Left lung (tissue), 10 donors: Measurements from ENCODE around the gene NQO2. TPM values are rescaled to one million over a fixed set of nuclear protein-coding genes. Genes with fewer than 3 reads are reported as not detected.

Experiments
- ATAC-seq: fragments of 200-7000 bp; cut with Tn5 transposase; one replicate; pipeline ENCODE4 v1.9.1; 2020; ENCODE audit warnings: moderate library complexity
- DNase-seq, 4 donors: peaks; one replicate each; pipeline ENCODE4 v3.0.0-alpha.2; 2013 to 2020
- H3K27ac ChIP-seq, 2 donors: fragments of 200-600 bp; sonication (generic) in 1 of 2; one replicate each; pipeline versions ENCODE4 v1.5.0 to v1.8.0; 2020 to 2021
- H3K27me3 ChIP-seq, 2 donors: fragments of 200-600 bp; sonication (generic) in 1 of 2; one replicate each; pipeline versions ENCODE4 v1.5.0 to v1.8.0; 2020 to 2021
- H3K36me3 ChIP-seq, 2 donors: fragments of 200-600 bp; sonication (generic) in 1 of 2; one replicate each; pipeline versions ENCODE4 v1.5.0 to v1.8.0; 2020 to 2021
- H3K4me1 ChIP-seq, 2 donors: fragments of 200-600 bp; one replicate each; pipeline ENCODE4 v1.8.0; 2021
- H3K4me3 ChIP-seq, 2 donors: fragments of 200-600 bp; sonication (generic) in 1 of 2; one replicate each; pipeline versions ENCODE4 v1.5.0 to v1.8.0; 2020 to 2021; ENCODE audit warnings: mild to moderate bottlenecking in 1 of 2
- H3K9me3 ChIP-seq, 2 donors: fragments of 200-600 bp; sonication (generic) in 1 of 2; one replicate each; pipeline versions ENCODE4 v1.5.0 to v1.8.0; 2020 to 2021
- intact Hi-C, 2 donors: fragments of 100-400 bp; cut with DNase I; formaldehyde crosslinking; loops; one replicate each; pipeline versions ENCODE4 v1.11.2 to v1.14.2; 2022
- polyA plus RNA-seq, 6 donors: library from polyadenylated mRNA; unstranded; fragments of 120-200 nt; gene quantifications; one replicate each; pipeline ENCODE4 v1.2.1, GENCODE V29; 2013; ENCODE audit not compliant: insufficient read length in 6 of 6
- total RNA-seq, 2 donors: library from RNA; stranded (reverse); fragmentation: NEBNext Ultra II Directional; extraction: Animal tissue kit (Norgen Biotek cat#: 25700); gene quantifications; one replicate each; pipeline ENCODE4 v1.2.1, GENCODE V29; 2021
- TF ChIP-seq, protein P1 (sequence below), 2 donors: fragments of 200-600 bp; sonication (generic) in 1 of 2; IDR thresholded peaks; one replicate each; pipeline versions ENCODE4 v1.5.0 to v1.8.0; 2021; ENCODE audit warnings: antibody characterized with exemption in 2 of 2
- donor health status: DM: no; HTN: yes; CAD: no.
- donor health status: DM: no; HTN: no; CAD: no.

NQO2 gene
- total and polyA plus RNA-seq, 8 donors: 22.0 to 55.8 (median 31.7) TPM

DNA sequence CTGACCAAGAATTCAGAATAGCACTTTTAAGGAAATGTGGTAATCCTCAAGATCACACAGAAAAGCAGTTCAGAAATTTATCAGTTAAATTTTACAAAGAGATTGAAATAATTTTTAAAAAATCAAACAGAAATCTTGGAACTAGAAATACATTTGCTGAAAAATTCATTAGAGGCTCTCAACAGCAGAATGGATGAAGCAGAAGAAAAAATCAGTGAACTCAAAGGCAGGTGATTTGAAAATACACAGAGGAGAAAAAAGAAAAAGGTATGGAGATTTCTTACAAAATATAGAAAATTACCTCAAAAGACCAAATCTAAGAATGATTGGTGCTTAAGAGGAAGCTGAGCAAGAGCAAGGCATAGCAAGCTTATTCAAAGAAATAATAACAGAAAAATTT lies 11.5 kb downstream of the NQO2 start:
- Histone ChIP-seq H3K4me3 (no peak overlapping the region), H3K27ac (peak overlapping the region in 1 of 2 donors; percentile 83), H3K27me3 (no peaks in the 10 kb centered on the region), H3K36me3 (peaks cover 0 to 93% of the 10 kb centered on the region in 2 donors), H3K9me3 (peaks cover 0 to 20% of the 10 kb centered on the region in 2 donors), H3K4me1 (peaks cover 0 to 12% of the 10 kb centered on the region in 2 donors)
- TF ChIP-seq, protein P1, sequence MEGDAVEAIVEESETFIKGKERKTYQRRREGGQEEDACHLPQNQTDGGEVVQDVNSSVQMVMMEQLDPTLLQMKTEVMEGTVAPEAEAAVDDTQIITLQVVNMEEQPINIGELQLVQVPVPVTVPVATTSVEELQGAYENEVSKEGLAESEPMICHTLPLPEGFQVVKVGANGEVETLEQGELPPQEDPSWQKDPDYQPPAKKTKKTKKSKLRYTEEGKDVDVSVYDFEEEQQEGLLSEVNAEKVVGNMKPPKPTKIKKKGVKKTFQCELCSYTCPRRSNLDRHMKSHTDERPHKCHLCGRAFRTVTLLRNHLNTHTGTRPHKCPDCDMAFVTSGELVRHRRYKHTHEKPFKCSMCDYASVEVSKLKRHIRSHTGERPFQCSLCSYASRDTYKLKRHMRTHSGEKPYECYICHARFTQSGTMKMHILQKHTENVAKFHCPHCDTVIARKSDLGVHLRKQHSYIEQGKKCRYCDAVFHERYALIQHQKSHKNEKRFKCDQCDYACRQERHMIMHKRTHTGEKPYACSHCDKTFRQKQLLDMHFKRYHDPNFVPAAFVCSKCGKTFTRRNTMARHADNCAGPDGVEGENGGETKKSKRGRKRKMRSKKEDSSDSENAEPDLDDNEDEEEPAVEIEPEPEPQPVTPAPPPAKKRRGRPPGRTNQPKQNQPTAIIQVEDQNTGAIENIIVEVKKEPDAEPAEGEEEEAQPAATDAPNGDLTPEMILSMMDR (IDR thresholded peaks at IDR 0.05): no peak
- intact Hi-C loops: no loop called here
- no peak for DNase-seq
- ATAC-seq: no peak

DNA sequence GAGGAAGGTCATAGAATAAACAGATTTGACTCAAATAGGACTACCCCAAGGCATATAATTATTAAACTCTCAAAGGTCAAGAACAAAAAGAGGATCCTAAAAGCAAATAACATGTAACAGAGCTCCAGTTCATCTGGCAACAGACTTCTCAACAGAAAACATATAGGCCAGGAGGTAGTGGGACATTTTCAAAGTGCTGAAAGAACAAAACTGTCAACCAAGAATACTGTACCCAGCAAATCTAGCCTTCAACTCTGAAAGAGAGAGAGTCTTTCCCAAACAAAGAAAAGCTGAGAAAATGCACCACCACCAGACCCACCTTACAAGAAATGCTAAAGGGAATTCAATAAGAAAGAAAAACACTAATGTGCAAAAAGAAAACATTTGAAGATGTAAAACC lies 11.9 kb downstream of the NQO2 start:
- Histone ChIP-seq H3K27ac (peak overlapping the region in 1 of 2 donors; percentile 83), H3K4me3 (no peak overlapping the region), H3K27me3 (no peaks in the 10 kb centered on the region), H3K36me3 (peaks cover 0 to 93% of the 10 kb centered on the region in 2 donors), H3K9me3 (peaks cover 0 to 20% of the 10 kb centered on the region in 2 donors), H3K4me1 (peaks cover 0 to 12% of the 10 kb centered on the region in 2 donors)
- TF ChIP-seq, protein P1 (IDR thresholded peaks at IDR 0.05): no peak
- ATAC-seq (no peak), DNase-seq (no peak)
- intact Hi-C loops: no loop called here

GRCh38 chr6:3013486-3013885 lies 13.8 kb downstream of the NQO2 start:
- Histone ChIP-seq H3K36me3 (peaks cover 0 to 93% of the 10 kb centered on the region in 2 donors), H3K4me1 (peaks cover 0 to 12% of the 10 kb centered on the region in 2 donors), H3K27ac (peak overlapping the region in 1 of 2 donors; percentile 83), H3K4me3 (no peak overlapping the region), H3K27me3 (no peaks in the 10 kb centered on the region), H3K9me3 (peaks cover 0 to 20% of the 10 kb centered on the region in 2 donors)
- TF ChIP-seq, protein P1 (IDR thresholded peaks at IDR 0.05): no peak
- ATAC-seq (peak; percentile 68), DNase-seq (peak in 2 of 4 donors; percentile 74 to 89)
- intact Hi-C loops: no loop called here

DNA sequence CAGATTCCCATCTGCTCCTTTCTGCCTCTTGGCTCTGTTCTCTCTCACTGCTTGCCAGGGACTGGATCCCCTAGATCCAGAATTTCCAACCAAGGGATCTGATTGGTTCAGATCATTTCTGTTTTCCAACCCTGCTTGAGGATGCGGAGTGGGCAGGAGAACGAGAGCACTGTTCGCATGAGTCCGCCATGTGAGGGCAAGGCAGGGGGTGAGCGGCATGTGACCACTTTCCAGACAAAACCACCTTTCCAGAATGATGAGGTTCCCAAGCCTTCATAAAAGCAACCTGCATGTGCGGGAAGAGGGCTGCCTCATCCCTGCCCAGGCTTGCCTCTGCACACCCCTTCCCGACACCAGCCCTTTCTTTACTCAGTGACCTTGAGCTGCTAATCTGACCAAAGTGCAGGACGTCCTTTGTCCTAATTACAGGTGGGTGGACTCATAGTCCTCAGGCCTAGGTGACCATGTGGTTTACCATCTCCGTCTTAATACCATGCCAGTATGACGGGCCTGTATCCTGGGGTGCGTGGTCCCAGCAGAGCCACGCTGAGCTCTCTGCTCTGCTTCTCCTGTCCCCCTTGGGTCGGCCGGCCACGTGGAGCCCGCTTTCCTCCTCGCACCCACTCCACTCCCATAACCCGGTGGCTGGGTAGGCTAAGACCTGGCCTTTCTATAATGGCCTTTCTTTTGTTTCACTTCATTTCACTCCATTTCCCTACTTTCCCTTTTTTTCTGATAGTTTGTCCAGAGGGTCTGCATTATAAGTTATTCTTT lies 14.4 kb downstream of the NQO2 start:
- peaks cover 0 to 20% of the 10 kb centered on the region in 2 donors for H3K9me3 ChIP-seq
- H3K4me1 ChIP-seq: peaks cover 0 to 15% of the 10 kb centered on the region in 2 donors
- peak overlapping the region in 1 of 2 donors; percentile 83 for H3K27ac ChIP-seq
- DNase-seq: no peak
- ATAC-seq: no peak
- H3K36me3 ChIP-seq: peaks cover 0 to 87% of the 10 kb centered on the region in 2 donors
- H3K4me3 ChIP-seq: no peak overlapping the region
- TF ChIP-seq, protein P1 (IDR thresholded peaks at IDR 0.05): no peak
- H3K27me3 ChIP-seq: no peaks in the 10 kb centered on the region
- intact Hi-C loops: no loop called here

GRCh38 chr6:3014675-3015066 lies 15.0 kb downstream of the NQO2 start:
- H3K27me3 ChIP-seq: no peaks in the 10 kb centered on the region
- H3K4me3 ChIP-seq: no peak overlapping the region
- TF ChIP-seq, protein P1 (IDR thresholded peaks at IDR 0.05): no peak
- peaks cover 0 to 20% of the 10 kb centered on the region in 2 donors for H3K9me3 ChIP-seq
- peaks cover 0 to 88% of the 10 kb centered on the region in 2 donors for H3K36me3 ChIP-seq
- ATAC-seq: no peak
- intact Hi-C loops: no loop called here
- H3K27ac ChIP-seq: peak overlapping the region in 1 of 2 donors; percentile 83
- DNase-seq: no peak
- peaks cover 0 to 20% of the 10 kb centered on the region in 2 donors for H3K4me1 ChIP-seq
